ENCODE results near the gene RELN.
"Not testable (repeated sequence)": the region's sequence is repeated elsewhere in the genome, so short reads cannot be mapped to it uniquely, and the experiment has no call there.

- TF ChIP-seq MAX (CRISPR knock-in tag; IDR thresholded peaks at IDR 0.05); CTCF (IDR thresholded peaks at IDR 0.05); CDX4 (CRISPR knock-in tag; IDR thresholded peaks at IDR 0.05; ENCODE audit: borderline replicate concordance); CREM (CRISPR knock-in tag; IDR thresholded peaks at IDR 0.05); FOXJ3 (CRISPR knock-in tag; IDR thresholded peaks at IDR 0.05; ENCODE audit: borderline replicate concordance): not testable (repeated sequence)
Measured at GRCh38 chr7:103911015-103911414, 78.4 kb downstream of the RELN start.
